Adipocyte (in vitro differentiated cells): ENCODE measurements around the gene GAN.

ENCODE experiments used
- DNase-seq: peaks from one replicate; pipeline ENCODE4 v3.0.0-alpha.2; 2015; ENCODE audit warnings: low read depth
- H3K27me3 ChIP-seq: replicated peaks from 2 replicates; pipeline ENCODE4 v1.7.0; 2013; ENCODE audit warnings: mild to moderate bottlenecking, low read length, moderate library complexity; ENCODE audit not compliant: control insufficient read depth, insufficient read depth
- H3K36me3 ChIP-seq: 2 replicates; pipeline ENCODE4 v1.7.0; 2013; ENCODE audit warnings: low read length, mild to moderate bottlenecking, moderate library complexity; ENCODE audit not compliant: control insufficient read depth, insufficient read depth, severe bottlenecking
- H3K4me1 ChIP-seq: 2 replicates; pipeline ENCODE4 v1.7.0; 2013; ENCODE audit warnings: mild to moderate bottlenecking, low read length, moderate library complexity; ENCODE audit not compliant: control insufficient read depth, insufficient read depth
- H3K4me3 ChIP-seq: 2 replicates; pipeline ENCODE4 v1.7.0; 2013; ENCODE audit warnings: mild to moderate bottlenecking, low read length, moderate library complexity
- H3K9ac ChIP-seq: 2 replicates; pipeline ENCODE4 v1.7.0; 2013; ENCODE audit warnings: mild to moderate bottlenecking, low read length, moderate library complexity
- H3K9me3 ChIP-seq: 2 replicates; pipeline ENCODE4 v1.7.0; 2013; ENCODE audit warnings: mild to moderate bottlenecking, low read length, moderate library complexity; ENCODE audit not compliant: control insufficient read depth

GAN gene

GRCh38 chr16:81385031-81385756 is 70.4 kb downstream of the GAN start:
- no peaks in the 10 kb centered on the region for H3K27me3 ChIP-seq
- no peak for DNase-seq
- no peak overlapping the region for H3K9ac ChIP-seq
- no peaks in the 10 kb centered on the region for H3K9me3 ChIP-seq
- peaks cover 11% of the 10 kb centered on the region for H3K4me1 ChIP-seq
- H3K36me3 ChIP-seq: peaks cover 10% of the 10 kb centered on the region
- H3K4me3 ChIP-seq: no peak overlapping the region

- H3K9ac ChIP-seq: no peak overlapping the region
- H3K36me3 ChIP-seq: peaks cover 17% of the 10 kb centered on the region
- no peaks in the 10 kb centered on the region for H3K9me3 ChIP-seq
- no peaks in the 10 kb centered on the region for H3K27me3 ChIP-seq
- no peak for DNase-seq
- H3K4me1 ChIP-seq: peaks cover 11% of the 10 kb centered on the region
- H3K4me3 ChIP-seq: no peak overlapping the region
Measured at GRCh38 chr16:81388357-81388756, 73.6 kb downstream of the GAN start.

- H3K4me1 ChIP-seq: no peaks in the 10 kb centered on the region
- no peaks in the 10 kb centered on the region for H3K27me3 ChIP-seq
- peaks cover 17% of the 10 kb centered on the region for H3K36me3 ChIP-seq
- no peak for DNase-seq
- H3K9ac ChIP-seq: no peak overlapping the region
- H3K4me3 ChIP-seq: no peak overlapping the region
- no peaks in the 10 kb centered on the region for H3K9me3 ChIP-seq
Measured at GRCh38 chr16:81390840-81391239, 76.1 kb downstream of the GAN start.

GRCh38 chr16:81392011-81392410 is 77.2 kb downstream of the GAN start:
- Histone ChIP-seq H3K27me3 (no peaks in the 10 kb centered on the region), H3K4me3 (no peak overlapping the region), H3K9me3 (no peaks in the 10 kb centered on the region), H3K4me1 (no peaks in the 10 kb centered on the region), H3K9ac (no peak overlapping the region), H3K36me3 (peaks cover 17% of the 10 kb centered on the region)
- DNase-seq: no peak

- no peak overlapping the region for H3K4me3 ChIP-seq
- H3K9me3 ChIP-seq: peaks cover 1% of the 10 kb centered on the region
- no peaks in the 10 kb centered on the region for H3K27me3 ChIP-seq
Measured at GRCh38 chr16:81394416-81394815, 79.7 kb downstream of the GAN start.

GRCh38 chr16:81394966-81395655 is 80.3 kb downstream of the GAN start:
- Histone ChIP-seq H3K9ac (no peak overlapping the region), H3K27me3 (no peaks in the 10 kb centered on the region), H3K9me3 (peaks cover 7% of the 10 kb centered on the region), H3K4me1 (no peaks in the 10 kb centered on the region), H3K4me3 (no peak overlapping the region), H3K36me3 (peaks cover 12% of the 10 kb centered on the region)
- no peak for DNase-seq

More at GRCh38 chr16:81394416-81394815, 79.7 kb downstream of the GAN start:
- DNase-seq: no peak
- no peaks in the 10 kb centered on the region for H3K4me1 ChIP-seq
- H3K9ac ChIP-seq: no peak overlapping the region
- peaks cover 15% of the 10 kb centered on the region for H3K36me3 ChIP-seq

- Histone ChIP-seq H3K36me3 (no peaks in the 10 kb centered on the region), H3K9ac (no peak overlapping the region), H3K4me1 (peaks cover 6% of the 10 kb centered on the region), H3K9me3 (peaks cover 9% of the 10 kb centered on the region), H3K4me3 (no peak overlapping the region), H3K27me3 (no peaks in the 10 kb centered on the region)
- DNase-seq: no peak
Measured at GRCh38 chr16:81397058-81397878, 82.5 kb downstream of the GAN start.

GRCh38 chr16:81397879-81398520 is 83.2 kb downstream of the GAN start:
- H3K36me3 ChIP-seq: no peaks in the 10 kb centered on the region
- H3K27me3 ChIP-seq: no peaks in the 10 kb centered on the region
- no peak overlapping the region for H3K4me3 ChIP-seq
- H3K9ac ChIP-seq: no peak overlapping the region
- DNase-seq: no peak
- peaks cover 6% of the 10 kb centered on the region for H3K4me1 ChIP-seq
- peaks cover 9% of the 10 kb centered on the region for H3K9me3 ChIP-seq

GRCh38 chr16:81399909-81400308 is 85.1 kb downstream of the GAN start:
- H3K4me1 ChIP-seq: peaks cover 11% of the 10 kb centered on the region
- DNase-seq: no peak
- H3K9ac ChIP-seq: no peak overlapping the region
- no peaks in the 10 kb centered on the region for H3K36me3 ChIP-seq
- no peaks in the 10 kb centered on the region for H3K27me3 ChIP-seq
- H3K4me3 ChIP-seq: no peak overlapping the region
- H3K9me3 ChIP-seq: peaks cover 9% of the 10 kb centered on the region

GRCh38 chr16:81401035-81401950 is 86.5 kb downstream of the GAN start:
- Histone ChIP-seq H3K36me3 (no peaks in the 10 kb centered on the region), H3K9ac (no peak overlapping the region), H3K4me1 (peaks cover 11% of the 10 kb centered on the region), H3K27me3 (no peaks in the 10 kb centered on the region), H3K9me3 (peaks cover 9% of the 10 kb centered on the region), H3K4me3 (peak overlapping the region; percentile 51)
- peak; percentile 79 for DNase-seq
